K562 (cell line): ENCODE results near the gene TMEM101. TPM values are rescaled to one million over a fixed set of nuclear protein-coding genes. Genes with fewer than 3 reads are reported as not detected.

ENCODE experiments used
- CEBPG ChIP-seq, 3 experiments: fragments of 200-800 bp in 1 of 3; sonication (Bioruptor generic) in 1 of 3; sonication (generic) in 1 of 3; formaldehyde crosslinking in 1 of 3; IDR thresholded peaks in 2 of 3; conservative IDR thresholded peaks in 1 of 3; 2 replicates each; pipeline versions ENCODE4 v1.6.1 to v1.8.0; 2016 to 2022; ENCODE audit warnings: missing compliant biosample characterization in 2 of 3, missing genetic modification characterization in 2 of 3, mild to moderate bottlenecking in 1 of 3, missing genetic modification reagents in 1 of 3
- CREBBP ChIP-seq: IDR thresholded peaks from one replicate; pipeline ENCODE4 v1.6.1; 2012; ENCODE audit warnings: low read depth, mild to moderate bottlenecking, control low read depth, inconsistent platforms, low read length
- ETV1 ChIP-seq: fragments of 450-650 bp; conservative IDR thresholded peaks from 2 replicates; pipeline ENCODE4 v1.6.1; 2016; ENCODE audit warnings: missing genetic modification characterization, control low read depth, low read depth, missing compliant biosample characterization
- FOSL1 ChIP-seq: fragments of 200-800 bp; sonication (Bioruptor generic); conservative IDR thresholded peaks from 2 replicates; pipeline ENCODE4 v1.6.1; 2016; ENCODE audit warnings: missing genetic modification characterization, missing compliant biosample characterization
- HIVEP1 ChIP-seq: fragments of 250-450 bp; sonication (Bioruptor Pico); IDR thresholded peaks from 2 replicates; pipeline ENCODE4 v1.4.0; 2020; ENCODE audit warnings: mild to moderate bottlenecking
- KDM5B ChIP-seq: fragments of 200-600 bp; sonication (generic); IDR thresholded peaks from 2 replicates; pipeline ENCODE4 v1.6.1; 2012; ENCODE audit warnings: low read depth, mild to moderate bottlenecking, moderate library complexity, low read length, control low read depth, inconsistent platforms; ENCODE audit not compliant: insufficient replicate concordance
- MAFF ChIP-seq: IDR thresholded peaks from 2 replicates; pipeline ENCODE4 v1.6.1; 2012; ENCODE audit warnings: low read length, improper control_type of control experiment
- SOX6 ChIP-seq: fragments of 450-650 bp; IDR thresholded peaks from 2 replicates; pipeline ENCODE4 v1.6.1; 2014; ENCODE audit warnings: mild to moderate bottlenecking
- TFAM ChIP-seq: fragments of 250-450 bp; sonication (Bioruptor Pico); conservative IDR thresholded peaks from 2 replicates; pipeline ENCODE4 v1.5.0; 2021; ENCODE audit warnings: mild to moderate bottlenecking, moderate library complexity
- ZNF507 ChIP-seq: conservative IDR thresholded peaks from 2 replicates; pipeline ENCODE4 v1.6.1; 2017; ENCODE audit warnings: missing genetic modification characterization, missing compliant biosample characterization
- polyA plus RNA-seq, 8 experiments: library from polyadenylated mRNA; depleted of rRNA in 4 of 8; stranded (reverse) in 5 of 8; unstranded in 3 of 8; fragments of >200 nt; fragmentation: Nextera tagmentation in 2 of 8; fragmentation: Illumina TruSeq in 1 of 8; extraction: Ambion mirVana in 2 of 8; extraction: Trizol in 1 of 8; gene quantifications; 2 replicates each; pipeline versions ENCODE4 v1.2.1 to v1.2.3, GENCODE V29; 2011 to 2014; ENCODE audit warnings: inconsistent platforms in 1 of 8, missing spikeins in 1 of 8
- total RNA-seq, 7 experiments: library from RNA; depleted of rRNA in 6 of 7; stranded (reverse); fragments of >200 nt in 6 of 7; fragmentation: Illumina TruSeq in 2 of 7; extraction: Trizol in 2 of 7; gene quantifications; 2 replicates each; pipeline versions ENCODE4 v1.2.1 to v1.2.3, GENCODE V29; 2011 to 2021; ENCODE audit warnings: low replicate concordance in 1 of 7
- TF ChIP-seq, protein P1 (sequence below): sonication (generic); IDR thresholded peaks from 2 replicates; pipeline ENCODE4 v1.6.1; 2016
- TF ChIP-seq, protein P2 (sequence below): fragments of 200-600 bp; sonication (generic); IDR thresholded peaks from one replicate; pipeline ENCODE4 v1.6.1; 2012; ENCODE audit warnings: mild to moderate bottlenecking, low read depth, low read length, inconsistent platforms
- TF ChIP-seq, protein P3 (sequence below): fragments of 450-650 bp; formaldehyde crosslinking; IDR thresholded peaks from 2 replicates; pipeline ENCODE4 v1.4.0; 2020; ENCODE audit warnings: mild to moderate bottlenecking, moderate library complexity

The TMEM101 gene
- total and polyA plus RNA-seq, 9 of the 15 experiments (the other 6 are each of a cell fraction or from before 2014, with no cell fraction given): 21.2 to 110 (median 37.8) TPM

DNA sequence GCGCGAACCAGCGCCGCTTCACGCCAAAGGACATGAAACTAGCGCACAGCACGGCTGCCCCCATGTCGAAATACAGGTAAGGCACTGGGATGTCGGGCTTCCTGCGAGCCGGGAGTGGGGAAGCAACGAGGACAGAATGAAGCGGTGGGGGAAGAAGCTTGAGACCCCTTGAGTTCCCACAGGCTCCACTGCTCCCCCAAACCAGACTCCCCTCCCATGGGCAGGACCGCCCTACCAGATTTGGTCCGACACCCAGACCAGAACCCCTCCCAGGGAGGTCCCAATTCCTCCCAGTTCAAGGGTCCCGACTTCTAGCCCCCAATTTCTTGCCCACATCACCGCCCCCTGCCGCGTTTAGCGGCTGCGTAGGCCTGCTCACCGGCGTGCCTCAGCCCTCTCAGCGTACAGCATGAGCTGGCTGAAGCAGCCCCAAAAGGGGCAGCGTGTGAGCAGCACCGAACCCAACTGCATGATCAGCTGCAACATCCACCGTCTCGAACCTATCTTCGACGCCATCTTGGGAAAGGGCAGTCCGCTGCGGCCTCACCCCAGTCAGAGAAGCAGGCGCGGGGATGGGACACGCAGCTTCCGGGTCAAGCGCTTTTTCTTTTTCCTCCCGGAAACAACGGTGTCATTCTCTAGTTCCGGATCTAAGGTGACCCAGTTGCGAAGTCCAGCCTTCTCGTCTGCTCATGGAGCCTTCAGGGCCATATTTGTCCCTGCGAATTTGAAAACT lies at the start of gene TMEM101 (continued):
- TF ChIP-seq KDM5B (peak; percentile 91), SOX6 (peak; percentile 61; the same call in 1 of the 2 replicates), CREBBP (no peak), ETV1 (tag) (peak; percentile 68), HIVEP1 (CRISPR knock-in tag) (0 out of 2 replicates have a peak, but pooled peaks have one; percentile 37), CEBPG (CRISPR knock-in tag; IDR thresholded peaks at IDR 0.05) (peak; percentile 32), CEBPG (tag; conservative IDR thresholded peaks at IDR 0.05 in 1 of 2, IDR thresholded peaks at IDR 0.05 in 1 of 2) (no peak), TFAM (CRISPR knock-in tag) (no peak), MAFF (no peak), FOSL1 (tag) (peak; percentile 54; the same call in 1 of the 2 replicates), ZNF507 (tag) (no peak)
- TF ChIP-seq, protein P1, sequence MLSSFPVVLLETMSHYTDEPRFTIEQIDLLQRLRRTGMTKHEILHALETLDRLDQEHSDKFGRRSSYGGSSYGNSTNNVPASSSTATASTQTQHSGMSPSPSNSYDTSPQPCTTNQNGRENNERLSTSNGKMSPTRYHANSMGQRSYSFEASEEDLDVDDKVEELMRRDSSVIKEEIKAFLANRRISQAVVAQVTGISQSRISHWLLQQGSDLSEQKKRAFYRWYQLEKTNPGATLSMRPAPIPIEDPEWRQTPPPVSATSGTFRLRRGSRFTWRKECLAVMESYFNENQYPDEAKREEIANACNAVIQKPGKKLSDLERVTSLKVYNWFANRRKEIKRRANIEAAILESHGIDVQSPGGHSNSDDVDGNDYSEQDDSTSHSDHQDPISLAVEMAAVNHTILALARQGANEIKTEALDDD: no peak
- TF ChIP-seq, protein P2, sequence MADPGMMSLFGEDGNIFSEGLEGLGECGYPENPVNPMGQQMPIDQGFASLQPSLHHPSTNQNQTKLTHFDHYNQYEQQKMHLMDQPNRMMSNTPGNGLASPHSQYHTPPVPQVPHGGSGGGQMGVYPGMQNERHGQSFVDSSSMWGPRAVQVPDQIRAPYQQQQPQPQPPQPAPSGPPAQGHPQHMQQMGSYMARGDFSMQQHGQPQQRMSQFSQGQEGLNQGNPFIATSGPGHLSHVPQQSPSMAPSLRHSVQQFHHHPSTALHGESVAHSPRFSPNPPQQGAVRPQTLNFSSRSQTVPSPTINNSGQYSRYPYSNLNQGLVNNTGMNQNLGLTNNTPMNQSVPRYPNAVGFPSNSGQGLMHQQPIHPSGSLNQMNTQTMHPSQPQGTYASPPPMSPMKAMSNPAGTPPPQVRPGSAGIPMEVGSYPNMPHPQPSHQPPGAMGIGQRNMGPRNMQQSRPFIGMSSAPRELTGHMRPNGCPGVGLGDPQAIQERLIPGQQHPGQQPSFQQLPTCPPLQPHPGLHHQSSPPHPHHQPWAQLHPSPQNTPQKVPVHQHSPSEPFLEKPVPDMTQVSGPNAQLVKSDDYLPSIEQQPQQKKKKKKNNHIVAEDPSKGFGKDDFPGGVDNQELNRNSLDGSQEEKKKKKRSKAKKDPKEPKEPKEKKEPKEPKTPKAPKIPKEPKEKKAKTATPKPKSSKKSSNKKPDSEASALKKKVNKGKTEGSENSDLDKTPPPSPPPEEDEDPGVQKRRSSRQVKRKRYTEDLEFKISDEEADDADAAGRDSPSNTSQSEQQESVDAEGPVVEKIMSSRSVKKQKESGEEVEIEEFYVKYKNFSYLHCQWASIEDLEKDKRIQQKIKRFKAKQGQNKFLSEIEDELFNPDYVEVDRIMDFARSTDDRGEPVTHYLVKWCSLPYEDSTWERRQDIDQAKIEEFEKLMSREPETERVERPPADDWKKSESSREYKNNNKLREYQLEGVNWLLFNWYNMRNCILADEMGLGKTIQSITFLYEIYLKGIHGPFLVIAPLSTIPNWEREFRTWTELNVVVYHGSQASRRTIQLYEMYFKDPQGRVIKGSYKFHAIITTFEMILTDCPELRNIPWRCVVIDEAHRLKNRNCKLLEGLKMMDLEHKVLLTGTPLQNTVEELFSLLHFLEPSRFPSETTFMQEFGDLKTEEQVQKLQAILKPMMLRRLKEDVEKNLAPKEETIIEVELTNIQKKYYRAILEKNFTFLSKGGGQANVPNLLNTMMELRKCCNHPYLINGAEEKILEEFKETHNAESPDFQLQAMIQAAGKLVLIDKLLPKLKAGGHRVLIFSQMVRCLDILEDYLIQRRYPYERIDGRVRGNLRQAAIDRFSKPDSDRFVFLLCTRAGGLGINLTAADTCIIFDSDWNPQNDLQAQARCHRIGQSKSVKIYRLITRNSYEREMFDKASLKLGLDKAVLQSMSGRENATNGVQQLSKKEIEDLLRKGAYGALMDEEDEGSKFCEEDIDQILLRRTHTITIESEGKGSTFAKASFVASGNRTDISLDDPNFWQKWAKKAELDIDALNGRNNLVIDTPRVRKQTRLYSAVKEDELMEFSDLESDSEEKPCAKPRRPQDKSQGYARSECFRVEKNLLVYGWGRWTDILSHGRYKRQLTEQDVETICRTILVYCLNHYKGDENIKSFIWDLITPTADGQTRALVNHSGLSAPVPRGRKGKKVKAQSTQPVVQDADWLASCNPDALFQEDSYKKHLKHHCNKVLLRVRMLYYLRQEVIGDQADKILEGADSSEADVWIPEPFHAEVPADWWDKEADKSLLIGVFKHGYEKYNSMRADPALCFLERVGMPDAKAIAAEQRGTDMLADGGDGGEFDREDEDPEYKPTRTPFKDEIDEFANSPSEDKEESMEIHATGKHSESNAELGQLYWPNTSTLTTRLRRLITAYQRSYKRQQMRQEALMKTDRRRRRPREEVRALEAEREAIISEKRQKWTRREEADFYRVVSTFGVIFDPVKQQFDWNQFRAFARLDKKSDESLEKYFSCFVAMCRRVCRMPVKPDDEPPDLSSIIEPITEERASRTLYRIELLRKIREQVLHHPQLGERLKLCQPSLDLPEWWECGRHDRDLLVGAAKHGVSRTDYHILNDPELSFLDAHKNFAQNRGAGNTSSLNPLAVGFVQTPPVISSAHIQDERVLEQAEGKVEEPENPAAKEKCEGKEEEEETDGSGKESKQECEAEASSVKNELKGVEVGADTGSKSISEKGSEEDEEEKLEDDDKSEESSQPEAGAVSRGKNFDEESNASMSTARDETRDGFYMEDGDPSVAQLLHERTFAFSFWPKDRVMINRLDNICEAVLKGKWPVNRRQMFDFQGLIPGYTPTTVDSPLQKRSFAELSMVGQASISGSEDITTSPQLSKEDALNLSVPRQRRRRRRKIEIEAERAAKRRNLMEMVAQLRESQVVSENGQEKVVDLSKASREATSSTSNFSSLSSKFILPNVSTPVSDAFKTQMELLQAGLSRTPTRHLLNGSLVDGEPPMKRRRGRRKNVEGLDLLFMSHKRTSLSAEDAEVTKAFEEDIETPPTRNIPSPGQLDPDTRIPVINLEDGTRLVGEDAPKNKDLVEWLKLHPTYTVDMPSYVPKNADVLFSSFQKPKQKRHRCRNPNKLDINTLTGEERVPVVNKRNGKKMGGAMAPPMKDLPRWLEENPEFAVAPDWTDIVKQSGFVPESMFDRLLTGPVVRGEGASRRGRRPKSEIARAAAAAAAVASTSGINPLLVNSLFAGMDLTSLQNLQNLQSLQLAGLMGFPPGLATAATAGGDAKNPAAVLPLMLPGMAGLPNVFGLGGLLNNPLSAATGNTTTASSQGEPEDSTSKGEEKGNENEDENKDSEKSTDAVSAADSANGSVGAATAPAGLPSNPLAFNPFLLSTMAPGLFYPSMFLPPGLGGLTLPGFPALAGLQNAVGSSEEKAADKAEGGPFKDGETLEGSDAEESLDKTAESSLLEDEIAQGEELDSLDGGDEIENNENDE: no peak
- TF ChIP-seq, protein P3, sequence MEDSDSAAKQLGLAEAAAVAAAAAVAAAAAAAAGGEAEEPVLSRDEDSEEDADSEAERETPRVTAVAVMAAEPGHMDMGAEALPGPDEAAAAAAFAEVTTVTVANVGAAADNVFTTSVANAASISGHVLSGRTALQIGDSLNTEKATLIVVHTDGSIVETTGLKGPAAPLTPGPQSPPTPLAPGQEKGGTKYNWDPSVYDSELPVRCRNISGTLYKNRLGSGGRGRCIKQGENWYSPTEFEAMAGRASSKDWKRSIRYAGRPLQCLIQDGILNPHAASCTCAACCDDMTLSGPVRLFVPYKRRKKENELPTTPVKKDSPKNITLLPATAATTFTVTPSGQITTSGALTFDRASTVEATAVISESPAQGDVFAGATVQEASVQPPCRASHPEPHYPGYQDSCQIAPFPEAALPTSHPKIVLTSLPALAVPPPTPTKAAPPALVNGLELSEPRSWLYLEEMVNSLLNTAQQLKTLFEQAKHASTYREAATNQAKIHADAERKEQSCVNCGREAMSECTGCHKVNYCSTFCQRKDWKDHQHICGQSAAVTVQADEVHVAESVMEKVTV (CRISPR knock-in tag): no peak
